Cardiac atrium fibroblast (primary cell): ENCODE measurements around the gene ATXN1L. TPM values are rescaled to one million over a fixed set of nuclear protein-coding genes. Genes with fewer than 3 reads are reported as not detected.

Experiments used
- total RNA-seq: library from RNA; depleted of rRNA; stranded (reverse); fragments of >200 nt; gene quantifications from 2 replicates; pipeline ENCODE4 v1.2.3, GENCODE V29; 2015

The ATXN1L gene
- 11.2 and 11.5 TPM in 2 replicates for total RNA-seq

GRCh38 chr16:71845639-71846430, at the start of gene ATXN1L:
ATXN1L (plus strand) TSS chr16:71845976; CDS start chr16:71849741, 3,765 bp downstream.

GRCh38 chr16:71808593-71809459, 37.0 kb upstream of the ATXN1L start, which contains the start of gene AP1G1:
AP1G1 (minus strand) TSS chr16:71808834; CDS start chr16:71789479, 19,355 bp downstream.

GRCh38 chr16:71883849-71884638, 38.3 kb downstream of the ATXN1L start, which contains the start of gene ZNF821:
ZNF821 (minus strand) TSS chr16:71884182; CDS start chr16:71879946, 4,236 bp downstream.

GRCh38 chr16:71894921-71895678, 49.3 kb downstream of the ATXN1L start, which contains the start of gene IST1:
IST1 (plus strand) TSS chr16:71895531; CDS start chr16:71915641, 20,110 bp downstream.

Other genes with a start within 250 kb of the ATXN1L start
- not detected in 2 replicates for gene MARVELD3, start 219.8 kb upstream of the ATXN1L start, total RNA-seq
- 3.4 and 3.6 TPM in 2 replicates for gene PHLPP2, start 121.3 kb upstream of the ATXN1L start, total RNA-seq
- 32.9 and 43.4 TPM in 2 replicates for gene AP1G1, start 37.1 kb upstream of the ATXN1L start, total RNA-seq
- 4.1 and 6.0 TPM in 2 replicates for gene ZNF821, start 38.2 kb downstream of the ATXN1L start, total RNA-seq
- gene IST1, start 49.6 kb downstream of the ATXN1L start, total RNA-seq: 112 and 122 TPM in 2 replicates
- gene PKD1L3, start 154.4 kb downstream of the ATXN1L start, total RNA-seq: not detected in 2 replicates
- 8.5 and 9.9 TPM in 2 replicates for gene DHODH, start 162.8 kb downstream of the ATXN1L start, total RNA-seq
- gene HP, start 208.5 kb downstream of the ATXN1L start, total RNA-seq: 2.8 TPM in 1 of 2 replicates, not detected in the other
- gene HPR, start 217.2 kb downstream of the ATXN1L start, total RNA-seq: 2.5 and 3.2 TPM in 2 replicates
- 9.7 and 10.4 TPM in 2 replicates for gene TXNL4B, start 247.6 kb downstream of the ATXN1L start, total RNA-seq
- gene DHX38, start 247.9 kb downstream of the ATXN1L start, total RNA-seq: 18.8 and 22.7 TPM in 2 replicates